AML-193 (cell line): ENCODE measurements around the gene BRIX1.
A peak's percentile ranks its signal among the peaks of the same experiment; 100 is the strongest.
"Not testable (repeated sequence)": the region's sequence is repeated elsewhere in the genome, so short reads cannot be mapped to it uniquely, and the experiment has no call there.

ENCODE experiments used
- DNase-seq, 2 experiments: peaks; one replicate each; lab custom pipeline; 2025; lab: John Stamatoyannopoulos, UW

The BRIX1 gene

DNA sequence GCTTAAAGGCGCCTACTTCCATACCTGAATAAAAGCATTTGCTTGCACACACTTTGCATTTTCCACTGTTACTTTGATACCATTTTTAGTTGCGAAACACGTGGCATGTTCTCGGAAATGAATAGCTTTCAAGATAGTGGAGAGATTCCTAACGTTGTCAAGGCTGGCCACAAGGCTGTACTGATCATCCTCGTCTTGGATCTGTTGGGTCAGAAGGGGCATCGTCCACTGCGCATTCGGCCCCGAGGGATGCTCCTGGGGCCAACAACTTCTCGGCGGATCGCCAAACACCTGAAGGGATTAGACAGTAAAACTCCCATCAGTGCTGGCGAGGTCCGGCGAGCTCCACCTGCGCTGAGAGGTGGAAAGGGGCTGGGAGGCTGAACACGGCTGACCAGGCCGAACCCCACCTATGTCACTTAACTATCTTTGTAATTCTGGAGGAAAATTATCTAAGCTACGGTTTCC is 806 bp upstream of the BRIX1 start:
- no peak for DNase-seq

DNA sequence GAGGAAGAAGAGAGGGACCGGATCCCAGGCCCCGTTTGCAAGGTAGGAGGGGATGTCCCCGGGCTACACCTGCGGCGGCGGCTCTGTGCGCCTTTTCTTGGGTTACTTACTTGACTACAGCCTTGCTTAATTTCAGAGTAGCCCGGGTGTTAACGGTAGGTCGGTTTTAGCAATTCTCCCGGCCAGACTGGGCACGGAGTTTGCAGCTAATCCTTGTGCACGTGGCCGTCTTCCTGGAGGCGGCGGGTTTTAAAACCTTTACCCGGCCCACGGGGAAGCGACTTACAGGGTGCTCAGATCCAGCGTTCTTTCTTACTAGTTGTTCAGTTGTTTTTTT is 313 bp downstream of the BRIX1 start:
- DNase-seq: no peak

DNA sequence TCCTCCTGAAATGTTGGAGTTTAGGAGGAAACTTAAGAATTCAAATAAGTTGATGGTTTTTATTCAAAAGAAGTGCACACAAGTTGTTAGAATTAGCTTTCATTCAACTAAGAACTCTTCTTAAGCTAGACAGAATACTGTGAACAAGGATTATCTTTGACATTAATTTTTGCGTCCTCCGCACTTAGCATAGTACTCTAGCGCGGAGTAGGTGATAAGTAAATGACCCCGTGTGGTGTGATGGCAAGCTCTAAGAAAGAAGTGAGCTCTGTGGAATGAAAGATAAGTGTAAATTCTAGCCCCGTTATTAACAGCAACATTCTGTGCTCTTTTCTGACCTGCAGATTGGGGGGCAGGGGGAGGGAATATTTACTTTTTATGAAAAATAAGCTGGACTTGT is 1.0 kb downstream of the BRIX1 start:
- no peak for DNase-seq

DNA sequence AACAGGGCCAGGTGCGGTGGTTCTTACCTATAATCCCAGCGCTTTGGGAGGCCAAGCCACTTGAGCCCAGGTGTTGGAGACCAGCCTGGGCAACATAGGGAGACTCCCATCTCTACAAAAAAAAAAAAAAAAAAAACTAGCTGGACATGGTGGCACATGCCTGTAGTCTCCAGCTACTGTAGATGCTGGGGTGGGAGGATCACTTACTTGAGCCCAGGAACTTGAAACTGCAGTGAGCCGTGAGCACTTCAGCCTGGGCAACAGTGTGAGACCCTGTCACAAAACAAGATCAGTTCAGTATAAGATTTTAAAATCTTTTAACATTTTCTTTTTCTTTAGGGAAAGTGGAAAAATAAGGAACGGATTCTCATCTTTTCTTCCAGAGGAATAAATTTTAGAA is 2.5 kb downstream of the BRIX1 start:
- DNase-seq: no peak

DNA sequence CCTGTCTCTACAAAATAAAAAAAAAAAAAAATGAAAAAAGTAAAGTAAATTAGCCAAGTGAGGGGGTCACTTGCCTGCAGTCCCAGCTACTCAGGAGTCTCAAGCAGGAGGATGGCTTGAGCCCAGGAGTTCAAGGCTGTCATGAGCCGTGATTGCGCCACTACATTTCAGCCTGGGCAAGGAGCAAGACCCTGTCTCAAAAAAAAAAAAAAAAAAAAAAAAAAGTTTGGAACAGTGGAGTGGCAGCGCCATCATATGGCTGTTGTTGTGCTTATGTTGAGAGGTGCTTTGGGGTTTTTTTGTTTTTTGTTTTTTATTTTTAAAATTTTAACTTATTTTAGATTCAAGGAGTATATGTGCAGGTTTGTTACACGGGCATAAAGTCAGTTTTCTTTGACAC is 3.6 kb downstream of the BRIX1 start:
- no peak for DNase-seq

DNA sequence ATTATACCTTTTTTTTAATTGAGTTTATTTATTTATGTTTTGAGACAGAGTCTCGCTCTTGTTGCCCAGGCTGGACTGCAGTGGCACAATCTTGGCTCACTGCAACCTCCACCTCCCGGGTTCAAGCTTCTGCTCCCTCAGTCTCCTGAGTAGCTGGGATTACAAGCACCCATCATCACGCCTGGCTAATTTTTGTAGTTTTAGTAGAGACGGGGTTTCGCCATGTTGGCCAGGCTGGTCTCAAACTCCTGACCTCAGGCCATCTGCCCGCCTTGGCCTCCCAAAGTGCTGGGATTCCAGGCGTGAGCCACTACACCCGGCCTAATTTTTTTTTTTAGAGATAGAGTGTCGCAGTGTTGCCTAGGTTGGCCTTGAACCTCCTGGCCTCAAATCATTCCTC is 7.7 kb downstream of the BRIX1 start:
- not testable (repeated sequence) for DNase-seq

DNA sequence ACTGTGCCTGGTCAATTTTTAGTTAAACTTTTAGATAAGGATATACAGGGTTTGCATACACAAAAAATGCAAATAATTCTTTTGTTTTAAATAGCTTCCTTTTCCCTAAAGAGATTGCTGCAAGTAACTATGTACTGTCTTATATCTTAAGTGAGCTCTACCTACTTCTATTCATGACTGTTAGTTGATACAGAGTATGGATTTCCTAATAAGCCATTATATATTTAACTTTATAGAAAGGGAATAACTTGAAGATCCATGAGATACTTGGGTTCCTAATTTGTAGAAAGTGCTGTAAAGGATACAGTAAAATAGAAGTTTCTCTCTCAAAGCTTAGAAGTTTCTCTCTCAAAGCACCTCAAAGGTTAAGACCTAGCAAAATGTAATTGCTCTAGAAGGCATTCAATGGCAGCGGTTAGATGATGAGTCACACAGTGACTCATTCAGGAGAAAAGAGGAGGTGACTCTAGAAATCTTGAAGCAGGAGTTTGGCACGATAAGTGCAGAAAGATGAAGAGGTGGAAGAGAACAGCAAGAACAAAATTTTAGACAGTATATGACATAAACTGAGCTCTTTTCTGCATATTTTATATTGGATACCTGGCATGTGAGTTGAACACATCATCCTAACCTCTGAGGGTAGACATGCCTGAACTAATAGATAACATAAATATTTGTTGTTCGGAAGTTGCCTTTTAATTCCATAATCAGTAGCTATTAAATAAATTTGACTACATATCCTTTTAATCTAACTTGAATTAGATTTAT is 8.4 kb downstream of the BRIX1 start:
- peak; percentile 30 to 44 for DNase-seq

DNA sequence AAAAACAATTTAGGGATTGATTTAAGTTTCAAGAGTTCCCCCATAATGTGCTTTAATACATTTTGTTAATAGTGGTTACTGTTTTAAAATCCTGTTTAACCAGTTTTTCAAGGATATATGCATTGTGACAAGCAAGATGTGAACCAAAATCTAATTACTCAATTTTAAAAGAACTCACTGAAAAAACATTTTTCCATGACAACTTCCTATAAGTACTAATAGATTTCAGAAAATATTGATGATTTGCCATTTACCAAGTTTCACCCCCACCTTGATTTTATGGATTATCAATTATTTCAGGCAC is 8.9 kb downstream of the BRIX1 start:
- no peak for DNase-seq

DNA sequence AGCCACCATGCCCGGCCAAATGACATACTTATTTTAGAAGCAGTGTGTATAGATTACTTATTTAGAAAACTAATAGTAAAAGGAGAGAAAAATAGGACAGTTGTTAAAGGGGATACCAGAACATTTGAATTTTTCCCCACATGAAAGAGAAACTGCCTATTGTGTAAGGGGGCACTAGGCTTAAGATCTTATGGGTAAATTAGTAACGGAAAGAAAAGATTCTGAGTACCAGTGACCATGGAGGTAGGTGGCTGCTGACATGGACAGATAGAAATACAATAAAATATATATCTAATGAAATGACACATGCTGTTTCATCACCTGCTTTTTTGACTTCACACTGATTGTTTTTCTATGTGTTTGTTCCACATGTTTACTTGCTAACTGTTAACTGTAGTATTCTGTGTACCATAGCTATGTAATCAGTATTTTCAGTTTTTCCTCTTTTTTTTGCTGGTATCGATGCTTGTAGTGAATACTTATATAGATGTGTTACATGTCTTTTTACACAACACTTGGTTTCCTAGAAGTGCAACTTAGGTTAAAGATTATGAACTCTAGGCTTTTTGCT is 10.9 kb downstream of the BRIX1 start:
- DNase-seq: no peak

DNA sequence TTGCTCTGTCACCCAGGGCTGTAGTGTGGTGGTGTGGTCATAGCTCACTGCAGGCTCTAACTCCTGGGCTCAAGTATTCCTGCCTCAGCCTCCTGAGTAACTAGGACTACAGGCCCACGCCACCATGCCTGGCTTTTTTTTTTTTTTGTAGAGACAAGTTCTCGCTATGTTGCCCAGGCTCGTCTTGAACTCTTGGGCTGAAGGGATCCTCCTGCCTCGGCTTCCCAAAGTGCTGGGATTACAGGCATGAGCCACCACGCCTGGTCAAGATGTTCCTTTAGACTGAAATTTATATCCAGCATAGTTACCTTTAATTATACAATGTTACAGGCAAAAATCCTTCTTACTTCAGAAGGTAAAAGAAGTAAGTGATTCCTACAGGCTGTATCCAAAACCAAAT is 12.3 kb downstream of the BRIX1 start:
- no peak for DNase-seq

DNA sequence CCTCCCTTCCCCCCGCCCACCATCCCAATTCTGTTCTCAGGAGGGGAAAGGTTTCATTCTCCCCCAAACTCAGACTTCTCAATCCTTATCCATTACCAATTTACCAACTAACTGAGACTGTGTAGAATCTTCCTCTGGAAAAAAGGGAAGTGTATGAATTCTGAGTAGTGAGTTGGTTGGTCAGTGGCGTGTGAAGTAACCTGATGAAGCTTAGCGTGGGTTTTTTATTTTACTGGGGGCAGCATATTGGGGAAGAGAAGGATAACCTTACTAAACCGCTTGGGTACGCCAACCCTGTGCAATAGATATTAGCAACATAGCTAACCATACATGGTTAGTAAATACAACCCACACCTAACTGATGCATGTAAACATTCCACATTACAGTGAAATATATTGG is 12.8 kb downstream of the BRIX1 start:
- no peak for DNase-seq

DNA sequence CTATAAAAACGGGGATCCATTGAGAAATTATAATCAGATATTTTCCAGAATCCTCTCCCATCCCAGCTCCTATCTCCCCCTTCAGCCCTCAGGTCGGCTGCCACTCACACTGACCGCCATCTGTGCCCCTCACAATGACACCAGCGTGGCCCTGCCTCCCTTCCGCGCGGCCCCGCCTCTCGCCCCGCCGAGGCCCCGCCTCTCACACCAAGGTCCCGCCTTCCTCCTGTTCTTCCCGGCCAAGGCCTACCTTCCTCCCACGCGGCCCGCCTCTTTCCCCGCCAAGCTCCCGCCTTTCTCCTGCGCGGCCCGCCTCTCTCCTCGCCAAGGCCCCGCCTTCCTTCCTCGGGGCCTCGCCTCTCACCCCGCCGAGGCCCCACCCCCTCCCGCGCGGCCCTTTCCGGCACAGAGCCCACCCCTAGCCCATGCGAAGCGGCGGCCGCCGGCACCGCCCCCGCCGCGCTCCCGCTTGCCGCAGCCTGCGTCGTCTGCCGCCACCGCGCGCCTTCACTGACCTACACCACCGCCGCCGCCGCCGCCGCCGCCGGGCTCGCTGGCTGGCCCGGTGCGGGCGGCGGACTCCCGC is 13.7 kb downstream of the BRIX1 start, which contains the start of gene DNAJC21:
TSS of gene DNAJC21 (plus strand) at position 426 of the 586 bp plus-strand sequence. CDS start 261 bp downstream, outside the sequence.
- peak; percentile 89 to 90 for DNase-seq

DNA sequence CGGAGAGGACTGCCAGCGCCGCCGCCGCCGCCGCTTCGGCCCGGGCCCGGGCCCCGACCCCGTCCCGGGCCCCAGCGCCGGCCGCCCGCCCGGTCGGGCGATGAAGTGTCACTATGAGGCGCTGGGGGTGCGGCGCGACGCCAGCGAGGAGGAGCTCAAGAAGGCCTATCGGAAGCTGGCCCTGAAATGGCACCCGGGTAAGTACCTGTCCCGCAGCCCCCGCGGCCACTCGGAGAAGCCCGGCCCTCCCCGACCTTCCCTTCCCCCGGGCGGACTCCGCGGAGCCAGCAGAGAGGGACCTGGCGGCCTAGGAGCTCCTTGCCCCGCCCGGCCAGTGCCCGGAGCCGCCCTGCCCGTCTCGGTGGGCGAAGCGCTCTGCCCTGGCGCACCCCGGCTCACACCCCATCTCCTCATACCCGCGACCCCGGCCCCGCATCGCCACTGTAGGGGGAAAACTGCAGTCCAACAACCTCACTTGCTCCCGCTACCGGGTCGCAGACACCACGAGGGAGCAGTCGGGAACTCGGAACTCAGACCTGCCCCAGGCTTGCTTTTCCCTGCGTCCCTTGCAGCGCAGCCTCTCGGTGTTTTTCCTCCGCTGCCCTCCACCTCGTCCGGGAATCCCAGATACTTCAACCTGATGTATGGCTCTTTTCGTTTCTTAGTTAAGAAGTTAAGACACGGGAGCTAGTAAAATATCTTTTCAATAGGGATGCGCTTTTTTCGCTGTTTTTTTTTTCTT is 14.4 kb downstream of the BRIX1 start:
- peak; percentile 55 to 67 for DNase-seq

DNA sequence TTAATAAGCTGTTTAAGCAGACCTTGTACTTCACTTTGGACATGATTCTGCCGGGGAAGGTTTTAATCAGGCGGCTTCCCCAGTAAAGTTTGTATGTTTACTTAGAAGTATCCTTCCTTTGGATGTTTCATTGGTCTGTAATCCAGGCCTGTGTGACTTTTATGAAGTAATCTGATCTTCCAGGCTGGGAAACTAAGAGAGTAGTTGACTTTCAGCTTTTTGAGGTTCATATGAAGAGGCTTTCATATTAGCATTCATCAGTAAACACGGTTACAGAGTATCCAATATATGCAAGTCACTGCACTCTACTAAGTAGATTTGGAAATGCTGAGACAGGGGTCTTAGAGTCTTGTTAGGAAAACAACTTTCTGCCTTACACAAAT is 14.9 kb downstream of the BRIX1 start:
- DNase-seq: no peak

DNA sequence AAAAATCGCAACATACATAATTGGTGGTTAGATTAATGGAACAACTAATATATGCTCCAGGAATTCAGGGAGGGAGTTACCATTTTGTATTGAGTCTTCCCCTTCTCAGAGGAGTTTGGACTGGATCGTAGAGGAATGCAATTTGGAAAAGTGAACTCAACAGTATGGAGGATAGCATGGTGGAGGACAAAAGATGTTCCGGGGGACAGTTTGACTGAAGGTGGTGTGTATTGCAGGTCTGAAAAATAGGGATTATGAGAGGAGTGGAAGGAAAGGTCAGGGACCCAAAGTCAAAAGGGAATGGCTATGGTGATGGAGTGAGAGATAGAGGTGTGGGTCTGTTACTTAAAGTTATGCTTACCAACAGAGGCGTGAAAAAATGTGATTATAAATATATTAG is 15.4 kb downstream of the BRIX1 start:
- DNase-seq: no peak

DNA sequence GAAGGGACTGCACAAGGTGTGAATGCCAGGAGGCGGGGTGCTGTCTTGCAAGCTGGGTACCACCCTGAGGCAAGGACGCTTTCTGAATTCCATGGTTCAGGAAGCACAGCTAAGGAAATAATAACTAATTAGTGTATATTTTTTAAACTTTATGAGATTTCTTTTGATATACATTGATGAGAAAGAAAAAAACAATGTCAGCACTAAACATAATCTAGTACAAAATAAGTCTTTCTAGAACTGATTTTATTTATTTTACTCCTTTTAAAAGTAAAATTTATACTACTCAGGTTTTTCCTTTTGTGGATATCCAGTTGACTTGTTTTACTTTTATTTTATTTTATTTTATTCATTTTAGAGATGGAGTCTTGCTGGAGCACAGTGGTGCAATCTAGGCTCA is 17.4 kb downstream of the BRIX1 start:
- no peak for DNase-seq

DNA sequence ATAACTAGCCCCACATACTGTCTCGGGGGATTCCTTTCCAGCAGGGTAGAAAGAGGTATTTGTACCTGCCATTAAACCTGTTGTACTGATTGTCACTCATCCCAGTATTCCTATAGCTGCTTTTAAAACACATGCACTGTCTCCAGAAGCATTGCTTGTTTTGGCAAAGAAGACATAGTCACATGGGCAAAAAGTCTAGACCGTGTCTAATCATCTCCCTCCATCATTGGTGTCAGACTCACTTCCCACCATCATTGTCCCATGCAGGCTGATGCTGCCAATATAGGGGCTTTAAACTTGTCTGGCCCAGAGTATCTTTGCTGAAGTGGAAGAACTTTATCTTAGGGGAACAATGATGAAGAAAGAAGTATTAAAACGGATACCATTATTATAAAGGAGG is 26.4 kb downstream of the BRIX1 start:
- DNase-seq: no peak

DNA sequence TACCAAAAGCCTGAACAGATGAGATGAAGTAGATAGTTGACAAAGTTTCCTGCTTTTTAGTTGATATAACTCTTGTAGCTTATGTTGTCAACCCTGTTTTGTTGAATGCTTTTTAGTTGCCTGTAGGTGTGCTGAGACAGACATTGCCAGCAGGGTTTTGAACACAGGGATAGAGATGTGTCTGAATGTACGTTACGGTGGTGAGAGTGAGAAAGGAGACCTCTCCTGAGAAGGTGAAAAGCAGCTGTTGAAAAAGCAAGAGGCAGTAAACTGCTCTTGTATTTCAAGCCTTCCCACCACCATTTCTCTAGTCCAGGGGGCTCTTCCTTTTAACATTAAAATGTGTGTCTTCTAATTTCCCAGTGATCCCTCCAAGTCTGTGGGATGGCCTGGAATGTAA is 28.5 kb downstream of the BRIX1 start:
- no peak for DNase-seq

DNA sequence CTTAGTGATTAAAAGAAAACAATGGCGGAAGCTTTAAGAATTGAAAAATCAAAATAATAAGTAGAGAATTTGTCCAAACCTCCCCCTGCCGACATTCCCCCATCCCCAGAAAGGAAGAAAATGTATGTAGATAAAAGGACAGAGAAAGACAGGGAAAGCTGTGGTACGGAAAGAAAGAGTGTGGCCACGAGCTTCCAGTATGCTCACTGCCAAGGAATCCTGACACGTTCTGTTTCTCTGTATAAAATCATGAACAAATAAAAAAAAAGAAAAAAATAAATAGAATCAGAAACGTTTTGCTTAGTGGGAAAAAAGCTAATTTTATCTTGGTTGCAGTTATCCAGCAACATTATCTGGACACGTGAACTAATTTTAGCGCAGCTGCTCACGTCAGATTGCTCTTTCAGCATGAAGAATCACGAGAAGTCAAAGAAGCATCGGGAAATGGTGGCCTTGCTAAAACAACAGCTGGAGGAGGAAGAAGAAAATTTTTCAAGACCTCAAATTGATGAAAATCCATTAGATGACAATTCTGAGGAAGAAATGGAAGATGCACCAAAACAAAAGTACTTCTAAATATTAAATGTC is 29.0 kb downstream of the BRIX1 start:
- no peak for DNase-seq

DNA sequence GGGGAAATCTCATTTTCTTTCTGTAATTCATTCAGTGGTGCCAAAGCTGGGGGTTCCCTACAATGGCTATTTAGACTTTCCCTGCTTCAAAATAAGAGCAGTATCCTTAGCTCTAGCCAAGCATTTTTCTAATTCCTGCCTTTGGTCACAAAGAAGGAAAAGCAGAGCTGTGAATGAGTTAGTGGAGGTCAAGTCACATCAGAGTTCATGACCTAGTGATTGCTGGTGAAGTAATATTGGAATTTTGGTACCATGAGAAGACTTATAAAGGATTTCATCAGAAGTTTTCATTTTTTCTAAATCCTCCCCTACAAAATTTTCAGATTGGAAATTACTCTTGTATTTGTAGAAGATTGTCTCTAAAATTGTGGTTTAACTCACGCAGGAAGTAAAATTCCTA is 41.8 kb downstream of the BRIX1 start:
- no peak for DNase-seq

DNA sequence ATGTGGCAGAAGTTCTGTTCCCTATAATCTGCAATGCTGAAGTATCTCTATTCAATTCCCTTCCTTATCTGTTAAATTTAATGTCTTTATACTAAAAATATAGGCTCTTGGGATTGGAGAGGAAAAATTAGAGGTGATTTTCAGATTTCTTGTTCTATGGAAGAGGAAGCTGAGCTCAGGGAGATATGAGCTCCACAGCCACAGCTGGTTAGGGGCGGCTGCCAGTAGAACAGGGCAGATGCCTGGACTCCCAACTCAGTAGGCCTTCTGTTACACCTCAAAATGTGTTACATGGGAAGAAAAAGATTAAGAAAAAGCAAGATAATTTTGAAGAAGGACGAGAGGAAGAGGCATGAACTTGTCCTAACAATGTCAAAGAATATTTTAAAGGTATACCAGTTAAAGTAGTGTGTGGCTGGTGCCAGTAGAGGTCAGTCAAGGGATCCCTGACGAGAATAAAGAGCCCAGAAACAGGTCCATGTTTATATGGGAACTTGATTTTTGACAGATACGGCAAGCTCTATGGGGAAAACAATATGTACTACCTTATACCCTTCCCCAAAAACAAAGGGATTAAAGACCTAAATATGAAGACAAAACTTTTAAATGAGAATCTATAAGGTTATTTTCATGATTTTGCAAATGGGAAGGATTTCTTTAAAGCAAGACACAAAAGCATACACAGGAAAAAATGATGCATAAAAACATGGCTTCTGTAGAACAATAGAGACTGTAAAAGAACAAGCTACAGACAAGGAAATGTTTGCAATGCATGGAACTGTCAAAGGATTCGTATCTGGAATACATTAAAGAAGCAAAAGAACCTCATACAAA is 42.6 kb downstream of the BRIX1 start:
- DNase-seq: peak; percentile 8 to 15

DNA sequence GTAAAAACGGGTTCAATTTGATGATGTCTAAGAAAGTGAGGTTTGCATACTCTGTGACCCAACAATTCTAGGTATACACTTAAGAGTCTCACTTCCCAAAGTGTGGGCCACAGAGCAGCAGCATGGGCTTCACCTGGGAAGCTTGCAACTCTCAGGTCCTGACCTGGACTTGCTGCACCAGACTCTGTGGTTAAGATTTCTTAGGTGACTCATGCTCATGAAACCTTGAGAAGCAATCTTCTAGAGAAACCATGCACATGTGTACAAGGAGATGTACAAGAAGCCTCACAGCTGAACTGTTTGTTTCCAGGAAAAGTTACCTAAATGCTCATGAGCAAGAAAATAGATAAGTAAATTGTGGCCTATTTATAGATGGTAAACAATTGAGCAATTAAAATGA is 43.8 kb downstream of the BRIX1 start:
- DNase-seq: no peak
